Loucy (cell line): Measurements from ENCODE around the gene CLEC16A.
"Not testable (repeated sequence)": the region's sequence is repeated elsewhere in the genome, so short reads cannot be mapped to it uniquely, and the experiment has no call there.

Source experiments
- H2AFZ ChIP-seq: fragments of 200-600 bp; sonication (generic); 2 replicates; pipeline ENCODE4 v1.6.0; 2016; ENCODE audit warnings: antibody characterized with exemption, mild to moderate bottlenecking, low read length, moderate library complexity
- H3F3A ChIP-seq: fragments of 200-600 bp; 2 replicates; pipeline ENCODE4 v1.6.0; 2016; ENCODE audit warnings: antibody characterized with exemption, low read depth, mild to moderate bottlenecking
- H3K27me3 ChIP-seq: fragments of 200-600 bp; sonication (generic); 2 replicates; pipeline ENCODE4 v1.6.1; 2014; ENCODE audit warnings: low read length, mild to moderate bottlenecking; ENCODE audit not compliant: insufficient read depth, poor library complexity, severe bottlenecking
- H3K36me3 ChIP-seq: fragments of 200-600 bp; sonication (generic); 2 replicates; pipeline ENCODE4 v1.6.1; 2016; ENCODE audit warnings: low read length; ENCODE audit not compliant: insufficient read depth
- H3K4me1 ChIP-seq: fragments of 200-600 bp; sonication (generic); 2 replicates; pipeline ENCODE4 v1.5.1; 2014; ENCODE audit warnings: low read length, mild to moderate bottlenecking; ENCODE audit not compliant: insufficient read depth, poor library complexity, severe bottlenecking
- H3K4me2 ChIP-seq: fragments of 200-600 bp; sonication (generic); 2 replicates; pipeline ENCODE4 v1.6.0; 2014; ENCODE audit warnings: antibody characterized with exemption, low read length, low read depth, mild to moderate bottlenecking; ENCODE audit not compliant: poor library complexity, severe bottlenecking
- H3K4me3 ChIP-seq: fragments of 200-600 bp; sonication (generic); 2 replicates; pipeline ENCODE4 v1.5.1; 2014; ENCODE audit warnings: low read length, mild to moderate bottlenecking, mixed read lengths; ENCODE audit not compliant: poor library complexity, severe bottlenecking
- H3K79me2 ChIP-seq: fragments of 200-600 bp; sonication (generic); 2 replicates; pipeline ENCODE4 v1.6.1; 2014; ENCODE audit warnings: low read length; ENCODE audit not compliant: insufficient read depth
- H3K9ac ChIP-seq: fragments of 200-600 bp; sonication (generic); 2 replicates; pipeline ENCODE4 v1.6.0; 2014; ENCODE audit warnings: mild to moderate bottlenecking, low read depth, low read length, moderate library complexity; ENCODE audit not compliant: poor library complexity, severe bottlenecking
- H3K9me2 ChIP-seq: fragments of 200-600 bp; sonication (generic); replicated peaks from 2 replicates; pipeline ENCODE4 v1.6.1; 2016; ENCODE audit warnings: low read depth, low read length, mixed read lengths
- H3K9me3 ChIP-seq: fragments of 200-600 bp; sonication (generic); 2 replicates; pipeline ENCODE4 v1.6.1; 2014; ENCODE audit warnings: mild to moderate bottlenecking, antibody characterized with exemption, low read length, low read depth; ENCODE audit not compliant: insufficient read depth
- H4K20me1 ChIP-seq: fragments of 200-600 bp; sonication (generic); 2 replicates; pipeline ENCODE4 v1.6.0; 2014; ENCODE audit warnings: antibody characterized with exemption, low read length, mild to moderate bottlenecking; ENCODE audit not compliant: insufficient read depth, poor library complexity, severe bottlenecking
- EZH2phosphoT487 ChIP-seq: fragments of 200-600 bp; IDR thresholded peaks from 2 replicates; pipeline ENCODE4 v1.6.1; 2018; ENCODE audit warnings: antibody characterized with exemption, mild to moderate bottlenecking, moderate library complexity, borderline replicate concordance
- TF ChIP-seq, protein P1 (sequence below): fragments of 200-600 bp; sonication (generic); conservative IDR thresholded peaks from 2 replicates; pipeline ENCODE4 v1.5.1; 2014; ENCODE audit warnings: mild to moderate bottlenecking, antibody characterized with exemption, low read length

CLEC16A gene

DNA sequence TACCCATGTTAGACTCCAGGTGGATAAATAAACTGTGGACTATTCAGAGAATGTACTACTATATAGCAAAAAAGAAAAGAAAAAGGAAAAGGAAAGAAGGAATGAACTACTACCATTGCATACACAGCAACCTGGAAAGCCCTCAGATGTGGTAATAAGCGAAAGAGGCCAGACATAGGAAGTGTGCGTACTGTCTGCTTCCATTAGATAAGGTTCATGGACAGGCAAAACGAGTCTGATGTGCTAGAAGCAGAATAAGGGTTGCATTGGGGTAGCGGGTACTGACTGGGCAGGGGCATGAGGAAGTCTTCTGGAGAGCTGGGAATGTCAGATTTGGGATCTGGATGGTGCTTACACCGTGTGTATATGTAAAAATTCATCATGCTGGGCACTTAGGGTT lies 21.8 kb downstream of the CLEC16A start:
- Histone ChIP-seq H3K4me1 (peaks cover 14% of the 10 kb centered on the region), H3K9me3 (no peaks in the 10 kb centered on the region), H3K4me3 (no peak overlapping the region), H3K27me3 (no peaks in the 10 kb centered on the region), H3K4me2 (peak overlapping the region; percentile 42), H3K79me2 (no peaks in the 10 kb centered on the region), H3K36me3 (peaks cover 27% of the 10 kb centered on the region; the same call in 1 of the 2 replicates), H3K9me2 (no peaks in the 10 kb centered on the region), H3K9ac (no peak overlapping the region), H4K20me1 (no peaks in the 10 kb centered on the region), H3F3A (no peaks in the 10 kb centered on the region), H2AFZ (no peak overlapping the region)
- TF ChIP-seq, protein P1, sequence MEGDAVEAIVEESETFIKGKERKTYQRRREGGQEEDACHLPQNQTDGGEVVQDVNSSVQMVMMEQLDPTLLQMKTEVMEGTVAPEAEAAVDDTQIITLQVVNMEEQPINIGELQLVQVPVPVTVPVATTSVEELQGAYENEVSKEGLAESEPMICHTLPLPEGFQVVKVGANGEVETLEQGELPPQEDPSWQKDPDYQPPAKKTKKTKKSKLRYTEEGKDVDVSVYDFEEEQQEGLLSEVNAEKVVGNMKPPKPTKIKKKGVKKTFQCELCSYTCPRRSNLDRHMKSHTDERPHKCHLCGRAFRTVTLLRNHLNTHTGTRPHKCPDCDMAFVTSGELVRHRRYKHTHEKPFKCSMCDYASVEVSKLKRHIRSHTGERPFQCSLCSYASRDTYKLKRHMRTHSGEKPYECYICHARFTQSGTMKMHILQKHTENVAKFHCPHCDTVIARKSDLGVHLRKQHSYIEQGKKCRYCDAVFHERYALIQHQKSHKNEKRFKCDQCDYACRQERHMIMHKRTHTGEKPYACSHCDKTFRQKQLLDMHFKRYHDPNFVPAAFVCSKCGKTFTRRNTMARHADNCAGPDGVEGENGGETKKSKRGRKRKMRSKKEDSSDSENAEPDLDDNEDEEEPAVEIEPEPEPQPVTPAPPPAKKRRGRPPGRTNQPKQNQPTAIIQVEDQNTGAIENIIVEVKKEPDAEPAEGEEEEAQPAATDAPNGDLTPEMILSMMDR = no peak
- no peak for TF ChIP-seq EZH2phosphoT487

DNA sequence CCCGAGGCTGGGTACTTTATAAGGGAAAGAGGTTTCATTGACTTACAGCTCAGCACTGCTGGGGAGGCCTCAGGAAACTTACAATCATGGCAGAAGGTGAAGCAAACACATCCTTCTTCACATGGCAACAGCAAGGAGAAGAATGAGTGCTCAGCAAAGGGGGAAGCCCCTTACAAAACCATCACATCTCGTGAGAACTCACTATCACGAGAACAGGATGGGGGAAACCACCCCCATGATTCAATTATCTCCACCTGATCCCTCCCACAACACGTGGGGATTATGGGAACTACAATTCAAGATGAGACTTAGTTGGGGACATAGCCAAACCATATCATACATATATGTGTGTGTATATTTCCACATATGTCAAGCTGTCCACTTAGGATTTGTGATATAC lies 22.2 kb downstream of the CLEC16A start:
- not testable (repeated sequence) for H3K9me3 ChIP-seq, H3K4me3 ChIP-seq, H3K79me2 ChIP-seq, H3F3A ChIP-seq, H3K9me2 ChIP-seq, H3K27me3 ChIP-seq, H3K9ac ChIP-seq, H2AFZ ChIP-seq, H4K20me1 ChIP-seq, H3K4me2 ChIP-seq
- Histone ChIP-seq H3K4me1 (peaks cover 14% of the 10 kb centered on the region), H3K36me3 (peaks cover 30% of the 10 kb centered on the region; the same call in 1 of the 2 replicates)

DNA sequence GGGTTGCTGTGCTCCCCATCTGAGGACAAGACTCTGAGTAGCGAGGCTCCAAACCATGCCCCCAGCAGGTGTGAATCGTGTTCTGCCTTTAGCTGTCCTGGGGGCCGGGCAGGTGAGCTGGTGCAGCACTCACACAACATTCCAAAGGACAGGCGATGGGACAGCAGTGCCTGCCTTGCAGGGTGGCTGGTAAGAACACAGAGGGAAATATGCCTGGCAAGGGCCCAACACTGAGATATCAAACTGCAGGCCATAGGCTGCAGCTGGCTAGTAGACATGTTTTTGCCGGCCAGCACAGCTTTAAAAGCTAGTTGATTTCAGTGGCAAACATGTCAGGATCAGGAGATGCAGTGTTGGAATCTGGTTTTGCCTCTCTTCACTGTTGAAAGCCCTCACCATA lies 23.6 kb downstream of the CLEC16A start:
- H3K4me3 ChIP-seq = no peak overlapping the region
- no peaks in the 10 kb centered on the region for H3K9me3 ChIP-seq
- H2AFZ ChIP-seq = no peak overlapping the region
- TF ChIP-seq, protein P1 = no peak
- H3K79me2 ChIP-seq = no peaks in the 10 kb centered on the region
- no peak overlapping the region for H3K4me2 ChIP-seq
- H3F3A ChIP-seq = no peaks in the 10 kb centered on the region
- H3K9me2 ChIP-seq = no peaks in the 10 kb centered on the region
- H3K9ac ChIP-seq = no peak overlapping the region
- no peaks in the 10 kb centered on the region for H4K20me1 ChIP-seq
- H3K4me1 ChIP-seq = peaks cover 14% of the 10 kb centered on the region
- H3K27me3 ChIP-seq = no peaks in the 10 kb centered on the region
- H3K36me3 ChIP-seq = peaks cover 31% of the 10 kb centered on the region; the same call in 1 of the 2 replicates

DNA sequence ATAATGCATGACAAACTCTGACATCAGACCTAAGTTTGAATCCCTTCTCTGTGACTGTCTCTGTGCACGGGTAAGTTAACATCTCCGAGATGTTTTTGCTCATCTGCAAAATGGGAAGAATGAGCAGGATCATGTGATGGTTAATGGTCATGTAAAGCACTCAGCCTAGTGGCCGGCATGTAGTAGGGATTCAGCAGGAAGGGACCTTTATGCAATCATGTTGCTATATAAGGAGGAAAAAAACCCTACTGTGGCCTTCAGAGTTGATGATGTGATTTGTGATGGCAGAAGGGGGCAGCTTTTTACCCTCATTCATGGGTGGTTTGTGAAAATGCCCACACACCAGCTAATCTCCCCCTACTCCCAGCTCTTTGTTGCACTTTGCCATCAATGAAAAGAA lies 24.1 kb downstream of the CLEC16A start:
- TF ChIP-seq, protein P1 = no peak
- no peak for TF ChIP-seq EZH2phosphoT487
- Histone ChIP-seq H3K27me3 (no peaks in the 10 kb centered on the region), H3K4me1 (peaks cover 14% of the 10 kb centered on the region), H2AFZ (no peak overlapping the region), H4K20me1 (no peaks in the 10 kb centered on the region), H3K9me3 (no peaks in the 10 kb centered on the region), H3K9ac (no peak overlapping the region), H3K4me3 (no peak overlapping the region), H3K36me3 (peaks cover 30% of the 10 kb centered on the region; the same call in 1 of the 2 replicates), H3K9me2 (no peaks in the 10 kb centered on the region), H3F3A (no peaks in the 10 kb centered on the region), H3K79me2 (no peaks in the 10 kb centered on the region), H3K4me2 (no peak overlapping the region)
